ENCODE results near the gene THRAP3.

Gene THRAP3

DNA sequence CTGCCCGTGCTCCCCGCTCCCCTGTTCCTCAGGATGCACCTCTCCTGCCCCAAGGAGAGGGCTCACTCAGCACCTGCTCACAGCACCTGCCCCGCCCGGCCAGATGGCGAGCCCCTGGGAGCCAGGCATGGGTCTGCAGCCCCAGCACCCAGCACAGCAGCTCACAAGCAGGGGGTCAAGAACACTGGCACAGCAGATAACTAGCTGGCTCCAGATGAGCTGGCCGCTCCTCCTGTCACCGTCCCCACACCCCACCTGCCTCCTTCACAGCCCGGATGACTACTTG, 120.1 kb downstream of the THRAP3 start:
- H3K4me3 ChIP-seq (ENCODE audit: low read depth, low read length): no peak overlapping the region
- no peak for DNase-seq (ENCODE audit: low read depth)

DNA sequence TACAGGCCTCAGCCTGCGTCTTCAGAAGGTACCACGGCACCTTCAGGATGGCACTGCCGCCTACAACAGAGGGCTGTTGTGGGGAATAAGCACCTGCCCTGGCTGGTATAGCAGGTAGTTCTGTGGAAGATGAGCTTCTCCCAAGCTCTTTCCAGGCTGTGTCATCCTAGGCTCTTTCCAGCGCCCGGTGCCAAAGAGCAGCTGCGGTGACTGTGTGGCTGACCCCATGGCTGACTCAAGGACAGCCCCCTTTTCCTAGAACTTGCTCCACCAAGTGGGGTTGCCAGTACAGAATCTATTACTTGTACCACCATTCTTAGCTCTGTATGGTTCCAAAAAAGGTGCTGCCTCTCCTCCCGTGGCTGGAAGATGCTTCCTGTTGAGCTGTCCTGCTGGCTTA, 121.1 kb downstream of the THRAP3 start:
- DNase-seq (ENCODE audit: low read depth): no peak
- no peak overlapping the region for H3K4me3 ChIP-seq (ENCODE audit: low read depth, low read length)

DNA sequence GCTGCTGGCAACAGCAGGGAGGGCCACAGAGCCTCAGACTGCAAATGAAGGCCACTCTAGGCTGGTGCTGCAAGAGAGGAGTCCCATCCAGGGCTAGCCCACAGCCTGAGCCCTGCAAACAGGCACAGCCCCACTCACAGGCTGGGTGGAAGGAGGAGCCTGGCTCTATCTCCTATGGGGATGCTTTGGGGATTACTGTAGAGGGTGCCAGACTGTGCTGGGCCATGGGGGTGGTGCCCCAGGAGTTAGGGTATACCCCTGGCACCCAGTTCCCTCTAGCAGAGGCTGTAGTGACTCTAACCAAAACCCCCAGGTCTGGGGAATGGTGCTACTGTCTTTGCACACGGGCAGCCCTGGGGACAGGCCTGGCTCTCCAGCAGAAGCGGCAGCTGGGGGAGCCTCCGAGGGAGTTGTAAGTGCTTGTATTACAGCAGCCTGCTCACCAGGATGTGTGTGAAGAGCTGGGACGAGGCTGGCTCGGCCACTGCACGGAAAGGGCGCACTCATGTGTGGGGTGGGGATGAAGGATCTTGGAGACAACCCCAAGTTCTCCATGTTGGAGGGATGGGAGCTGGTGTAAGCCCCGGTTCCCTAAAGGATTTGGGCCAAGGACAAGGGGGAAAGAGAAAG, 122.6 kb downstream of the THRAP3 start:
- no peak overlapping the region for H3K4me3 ChIP-seq (ENCODE audit: low read depth, low read length)
- DNase-seq (ENCODE audit: low read depth): no peak

DNA sequence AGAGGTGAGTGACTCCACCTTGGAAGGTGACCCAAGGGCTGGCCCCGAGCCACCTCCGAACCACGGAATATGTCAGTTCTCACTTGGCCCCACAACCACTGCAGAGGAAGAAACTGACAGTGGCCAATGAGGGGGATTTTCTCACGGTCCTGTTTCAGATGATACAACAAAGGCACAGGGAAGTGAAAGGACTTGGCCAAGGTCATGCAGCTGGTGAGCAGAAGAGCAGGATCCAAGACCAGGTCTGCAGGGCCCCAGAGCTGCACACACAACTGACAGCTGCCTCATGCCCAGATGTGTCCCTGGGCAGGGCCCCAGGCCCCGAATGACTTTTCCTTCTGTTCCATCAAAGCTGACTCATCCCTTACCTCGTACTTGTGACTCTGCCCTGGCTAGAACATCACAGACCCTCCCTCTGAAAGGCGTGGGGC, 125.0 kb downstream of the THRAP3 start:
- H3K4me3 ChIP-seq (ENCODE audit: low read depth, low read length): no peak overlapping the region
- no peak for DNase-seq (ENCODE audit: low read depth)

- H3K4me3 ChIP-seq (ENCODE audit: low read depth, low read length): no peak overlapping the region
Measured at GRCh38 chr1:36349839-36350238, 125.6 kb downstream of the THRAP3 start.

GRCh38 chr1:36350659-36351226, 126.5 kb downstream of the THRAP3 start:
- H3K4me3 ChIP-seq (ENCODE audit: low read depth, low read length): no peak overlapping the region
- DNase-seq (ENCODE audit: low read depth): no peak

More at GRCh38 chr1:36349839-36350238, 125.6 kb downstream of the THRAP3 start:
- DNase-seq (ENCODE audit: low read depth): no peak

GRCh38 chr1:36351227-36351977, 127.2 kb downstream of the THRAP3 start:
- H3K4me3 ChIP-seq (ENCODE audit: low read depth, low read length): no peak overlapping the region
- DNase-seq (ENCODE audit: low read depth): peak; percentile 51

DNA sequence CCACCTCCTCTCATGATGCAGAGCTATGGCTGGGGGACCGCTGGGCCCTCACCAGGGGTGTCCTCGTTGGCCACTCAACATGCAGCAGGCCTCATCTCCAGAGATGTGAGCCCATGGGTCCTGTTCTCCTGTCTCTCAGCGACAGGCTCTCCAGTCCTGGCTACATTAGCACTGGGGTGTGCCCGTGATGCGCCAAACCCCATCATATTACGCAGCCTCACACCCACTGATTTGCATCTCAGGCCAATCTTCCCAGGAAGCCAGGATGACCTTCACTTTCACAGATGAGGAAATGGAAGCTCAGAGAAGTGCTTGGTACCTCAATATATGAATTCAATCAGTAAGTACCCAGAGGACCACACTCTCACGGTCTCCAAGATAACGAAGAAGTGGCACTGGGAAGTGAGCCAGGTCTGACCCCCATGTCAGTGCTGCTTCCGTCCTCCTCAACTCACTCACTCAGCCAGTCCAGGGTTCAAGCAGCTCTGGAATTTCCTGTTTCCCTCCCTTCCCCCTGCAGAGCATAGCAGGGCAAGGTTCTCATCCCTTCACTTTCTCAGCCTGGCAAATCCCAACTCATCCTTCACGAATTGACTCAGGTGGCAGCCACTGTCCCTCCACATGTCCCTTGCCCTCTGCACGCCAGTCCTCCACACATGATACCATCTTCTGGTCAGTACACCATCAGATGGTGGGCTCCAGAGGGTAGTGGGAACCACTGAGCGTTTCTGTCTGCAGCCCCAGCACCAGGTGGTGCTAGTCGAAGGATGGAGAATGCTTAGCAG, 128.1 kb downstream of the THRAP3 start:
- no peak overlapping the region for H3K4me3 ChIP-seq (ENCODE audit: low read depth, low read length)
- DNase-seq (ENCODE audit: low read depth): no peak

- no peak overlapping the region for H3K4me3 ChIP-seq (ENCODE audit: low read depth, low read length)
- no peak for DNase-seq (ENCODE audit: low read depth)
Measured at GRCh38 chr1:36352910-36353878, 129.0 kb downstream of the THRAP3 start.

DNA sequence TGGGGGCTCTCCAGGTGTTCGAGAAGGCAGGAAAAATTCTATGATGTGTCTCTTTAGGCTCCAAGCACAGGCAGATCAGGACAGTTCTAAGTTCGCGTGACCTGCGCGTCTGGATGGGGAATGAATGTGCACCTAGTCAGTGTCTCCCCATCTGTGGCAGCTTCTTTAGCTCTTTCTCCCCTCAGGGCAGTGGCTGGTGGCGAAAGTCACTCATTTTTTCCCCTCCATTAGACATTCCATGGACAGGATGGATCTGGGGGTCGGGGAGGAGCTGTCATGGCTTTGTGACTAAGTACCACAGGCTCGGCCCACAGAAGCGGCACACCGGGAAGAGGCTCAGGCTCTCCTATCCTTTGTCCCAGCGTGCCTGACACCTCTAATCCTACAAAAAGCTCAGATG, 130.2 kb downstream of the THRAP3 start:
- no peak for DNase-seq (ENCODE audit: low read depth)
- H3K4me3 ChIP-seq (ENCODE audit: low read depth, low read length): no peak overlapping the region
